Measurements from ENCODE around the gene CEBPG.

DNA sequence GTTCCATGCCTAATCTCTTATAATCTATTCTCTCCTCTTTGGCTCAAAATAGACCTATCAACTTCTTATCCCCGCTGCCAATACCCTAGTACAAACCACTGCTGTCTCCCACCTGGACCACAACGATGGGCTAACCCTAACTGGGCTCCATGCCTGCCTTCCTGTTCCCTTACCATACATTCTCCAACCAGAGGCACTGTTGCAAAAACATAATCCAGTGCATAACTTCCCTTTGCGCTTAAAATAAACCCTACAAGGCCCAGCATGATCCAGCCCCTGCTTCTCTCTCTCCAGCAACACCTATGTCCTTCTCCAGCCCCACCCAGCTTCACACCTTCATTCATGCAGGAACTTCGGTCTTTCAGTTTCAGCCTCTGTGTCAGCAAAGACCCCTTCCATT is 43.8 kb upstream of the CEBPG start:
- TF ChIP-seq POLR2AphosphoS5 (IDR thresholded peaks at IDR 0.05; ENCODE audit: borderline replicate concordance, low read depth, low read length) (no peak), EZH2 (IDR thresholded peaks at IDR 0.05) (no peak), FOXP2 (optimal IDR thresholded peaks at IDR 0.05; ENCODE audit: control extremely low read depth, extremely low read length, insufficient read depth) (no peak)
